Stimulated activated CD4-positive, alpha-beta T cell treated with anti-CD3 and anti-CD28 coated beads, Interleukin-15, amount 100 ng/mL, for 24 hours (primary cell): ENCODE measurements around the gene AIF1L.
"Not testable (repeated sequence)": the region's sequence is repeated elsewhere in the genome, so short reads cannot be mapped to it uniquely, and the experiment has no call there.

Source experiments
- DNase-seq: peaks from one replicate; pipeline ENCODE4 v3.0.0-alpha.2; 2020

The AIF1L gene

DNA sequence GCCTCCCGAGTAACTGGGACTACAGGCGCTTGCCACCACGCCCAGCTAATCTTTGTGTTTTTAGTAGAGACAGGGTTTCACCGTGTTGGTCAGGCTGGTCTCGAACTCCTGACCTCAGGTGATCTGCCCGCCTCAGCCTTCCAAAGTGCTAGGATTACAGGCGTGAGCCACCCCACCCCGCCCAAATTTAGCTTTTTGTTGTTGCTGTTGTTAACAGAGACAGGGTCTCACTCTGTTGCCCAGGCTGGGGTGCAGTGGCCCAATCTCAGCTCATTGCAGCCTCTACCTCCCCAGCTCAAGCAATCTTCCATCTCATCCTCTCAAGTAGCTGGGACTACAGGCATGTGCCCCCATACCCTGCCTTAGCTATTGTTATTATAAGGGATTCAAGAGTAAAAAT lies 3.5 kb downstream of the AIF1L start:
- not testable (repeated sequence) for DNase-seq

- no peak for DNase-seq
Observed at GRCh38 chr9:131100445-131100844, 4.1 kb downstream of the AIF1L start.

- DNase-seq = no peak
Observed at GRCh38 chr9:131101207-131101964, 5.1 kb downstream of the AIF1L start.

GRCh38 chr9:131103024-131103423 lies 6.7 kb downstream of the AIF1L start:
- no peak for DNase-seq

GRCh38 chr9:131103535-131103934 lies 7.2 kb downstream of the AIF1L start:
- DNase-seq = no peak

DNA sequence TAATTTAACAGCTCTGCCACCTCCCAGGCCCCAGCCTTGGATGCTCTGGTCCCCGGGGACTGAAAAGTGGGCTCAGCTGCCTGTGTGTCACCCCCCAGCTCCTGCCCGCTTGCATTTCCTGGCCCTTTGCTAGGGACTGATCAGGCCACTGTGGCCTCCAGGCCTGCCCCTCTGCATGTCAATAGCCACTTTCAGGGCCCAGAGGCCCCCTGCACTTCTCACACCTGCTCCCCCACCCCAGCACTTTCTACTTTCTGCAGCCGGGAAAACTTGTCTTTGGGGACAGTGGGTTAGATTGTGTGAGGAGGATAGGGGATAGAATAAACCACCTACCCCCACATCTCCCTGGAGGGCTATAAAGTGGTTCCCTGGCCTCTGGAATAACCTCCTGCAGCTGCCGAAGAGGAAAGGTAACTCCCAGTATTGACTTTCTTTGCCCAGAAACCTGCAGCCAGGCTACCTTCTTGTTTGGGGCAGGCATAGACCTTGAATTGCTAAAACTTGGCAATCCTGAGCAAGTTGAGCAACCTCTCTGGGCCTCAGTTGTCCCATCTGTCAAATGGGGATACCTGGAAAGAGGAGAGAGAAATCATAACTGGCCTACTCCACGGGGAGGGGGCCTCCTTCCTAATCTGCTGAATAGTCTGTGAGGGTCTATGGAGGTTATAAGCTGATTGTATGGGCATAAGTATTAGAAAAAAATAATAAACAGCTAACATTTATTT lies 7.8 kb downstream of the AIF1L start:
- DNase-seq = no peak

GRCh38 chr9:131105952-131106351 lies 9.6 kb downstream of the AIF1L start:
- DNase-seq = no peak

GRCh38 chr9:131107760-131108159 lies 11.4 kb downstream of the AIF1L start:
- no peak for DNase-seq

DNA sequence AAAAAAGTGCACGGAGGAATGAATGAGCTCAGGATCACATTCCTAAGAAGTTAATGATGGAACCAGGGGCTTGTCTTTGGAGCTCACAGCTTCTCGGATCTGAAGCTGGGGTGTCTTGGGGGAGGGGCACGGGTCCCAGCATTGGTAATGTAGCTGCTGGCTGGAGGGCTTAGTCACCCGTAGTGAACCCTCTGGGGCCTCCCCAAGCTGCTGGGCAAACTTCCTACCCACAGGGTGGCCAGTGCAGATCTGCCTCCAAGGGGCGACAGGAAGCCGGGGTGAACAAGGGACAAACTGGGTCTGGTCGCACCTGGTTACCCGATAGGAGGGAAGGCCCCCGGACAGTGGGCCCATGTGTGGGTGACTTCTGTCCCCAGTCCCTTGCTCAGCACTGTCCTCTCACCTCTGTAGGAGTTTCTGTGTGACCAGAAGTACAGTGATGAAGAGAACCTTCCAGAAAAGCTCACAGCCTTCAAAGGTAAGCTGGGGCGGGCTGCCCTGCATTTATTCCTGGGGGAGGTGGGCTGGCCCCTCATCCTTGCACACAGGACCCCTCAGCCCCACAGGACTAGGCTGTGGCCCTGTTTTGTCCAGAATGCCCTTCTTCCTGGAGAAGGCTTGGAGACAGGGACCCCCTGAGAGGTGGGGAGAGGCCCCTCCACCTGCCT lies 15.0 kb downstream of the AIF1L start:
- DNase-seq = no peak

GRCh38 chr9:131111854-131112311 lies 15.6 kb downstream of the AIF1L start:
- no peak for DNase-seq

DNA sequence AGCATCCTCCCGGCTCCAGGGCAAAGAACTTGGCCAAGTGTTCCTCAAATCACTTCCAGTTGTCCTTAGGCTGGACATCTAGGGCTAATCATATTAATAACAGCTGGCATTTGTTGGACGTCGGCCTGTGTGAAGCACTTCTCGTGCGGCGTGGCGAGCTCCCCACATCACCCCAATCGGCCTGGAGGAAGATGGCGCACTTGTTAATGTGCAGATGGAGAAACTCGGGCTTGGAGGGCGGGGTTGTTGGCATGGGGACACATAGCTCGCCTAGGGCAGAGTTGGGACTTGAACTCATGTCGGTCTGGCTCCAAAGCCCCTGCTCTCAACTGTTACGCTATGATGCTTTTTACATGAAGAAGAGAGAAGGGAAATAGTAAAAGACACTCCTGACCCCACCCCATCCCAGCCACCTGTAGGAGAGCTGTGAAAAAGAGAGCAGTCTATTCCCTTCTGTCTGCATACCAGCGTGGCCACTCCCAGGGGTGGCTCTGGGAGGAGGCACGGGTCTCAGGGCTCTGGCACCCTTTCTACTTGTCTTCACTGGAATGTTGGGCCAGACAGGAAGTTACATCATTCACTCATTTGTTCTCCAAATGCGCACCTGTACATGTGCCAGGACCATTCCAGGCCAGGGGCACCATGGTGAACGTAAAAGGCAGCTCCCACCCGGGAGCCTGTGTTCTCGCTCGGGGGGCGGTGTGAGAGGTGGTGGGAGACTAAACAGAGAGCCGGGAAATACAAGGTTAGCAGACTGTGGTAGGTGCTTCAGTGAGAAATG lies 16.2 kb downstream of the AIF1L start:
- no peak for DNase-seq

- DNase-seq = no peak
Observed at GRCh38 chr9:131113655-131114054, 17.3 kb downstream of the AIF1L start.

GRCh38 chr9:131114084-131114535 lies 17.8 kb downstream of the AIF1L start:
- no peak for DNase-seq

GRCh38 chr9:131115360-131115742 lies 19.0 kb downstream of the AIF1L start:
- not testable (repeated sequence) for DNase-seq

DNA sequence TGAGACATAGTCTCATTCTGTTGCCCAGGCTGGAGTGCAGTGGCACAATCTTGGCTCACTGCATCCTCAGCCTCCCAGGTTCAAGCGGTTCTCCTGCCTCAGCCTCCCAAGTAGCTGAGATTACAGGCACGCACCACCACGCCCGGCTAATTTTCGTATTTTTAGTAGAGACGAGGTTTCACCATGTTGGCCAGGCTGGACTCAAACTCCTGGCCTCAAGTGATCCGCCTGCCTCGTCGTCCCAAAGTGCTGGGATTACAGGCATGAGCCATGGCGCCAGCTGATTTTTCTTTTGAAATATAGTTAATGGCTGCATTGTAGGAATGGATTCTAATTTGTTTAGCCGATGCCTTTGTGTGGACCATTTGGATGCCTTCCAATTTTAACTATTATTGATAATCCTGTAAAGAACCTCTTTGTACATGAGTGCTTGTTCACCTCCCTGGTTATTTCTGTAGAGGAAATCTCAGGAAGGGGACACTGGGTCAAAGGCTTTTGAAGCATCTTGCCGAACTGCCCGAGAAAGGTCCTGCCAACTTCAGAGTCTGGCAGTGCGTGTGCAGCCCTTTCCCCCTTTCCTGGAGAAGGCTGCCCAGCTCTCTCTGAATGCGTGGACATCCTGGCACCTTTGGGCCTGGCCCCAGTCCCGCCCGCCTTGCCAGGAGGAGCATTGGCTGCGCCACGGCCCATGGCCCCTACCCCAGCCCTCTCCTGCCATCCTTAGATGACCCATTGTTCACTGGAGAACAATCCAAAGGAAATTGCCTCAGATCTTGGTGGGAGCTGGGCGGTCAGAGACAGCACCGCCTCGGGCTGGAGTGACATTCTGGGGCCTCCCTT lies 20.2 kb downstream of the AIF1L start:
- DNase-seq = no peak

DNA sequence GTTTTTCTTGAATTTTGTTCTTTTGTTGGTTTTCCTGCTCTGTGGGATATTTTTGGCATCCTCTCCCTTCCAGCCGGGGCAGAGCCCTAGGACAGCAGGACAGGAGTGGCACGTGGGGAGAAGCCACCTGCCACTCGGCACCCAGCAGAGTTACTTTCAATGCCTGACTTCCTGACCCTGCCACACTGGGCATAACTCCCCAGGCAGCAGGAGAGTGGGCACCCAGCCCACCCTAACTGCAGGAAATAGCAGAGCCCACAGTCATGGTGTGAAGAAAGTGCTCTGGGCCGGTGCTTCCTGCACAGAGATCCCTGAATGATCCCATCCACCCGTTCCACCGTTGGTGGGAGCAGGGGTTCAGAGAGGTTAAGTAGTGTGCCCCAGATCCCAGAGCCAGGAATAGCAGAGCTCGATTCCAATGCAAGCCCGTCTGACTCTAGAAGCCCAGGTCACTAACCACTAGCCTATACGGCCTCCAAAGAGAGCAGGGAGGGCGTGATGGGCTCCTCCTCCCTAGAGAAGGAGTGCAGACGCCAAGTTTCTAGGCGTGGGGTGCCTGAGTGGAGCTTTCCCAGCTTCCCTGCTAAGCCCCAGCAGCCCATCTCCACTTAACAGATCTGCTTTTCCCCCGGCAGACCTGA lies 20.9 kb downstream of the AIF1L start:
- no peak for DNase-seq

- DNase-seq = no peak
Observed at GRCh38 chr9:131117762-131118145, 21.4 kb downstream of the AIF1L start.

GRCh38 chr9:131119600-131119999 lies 23.3 kb downstream of the AIF1L start:
- no peak for DNase-seq

- no peak for DNase-seq
Observed at GRCh38 chr9:131120620-131121228, 24.4 kb downstream of the AIF1L start.

DNA sequence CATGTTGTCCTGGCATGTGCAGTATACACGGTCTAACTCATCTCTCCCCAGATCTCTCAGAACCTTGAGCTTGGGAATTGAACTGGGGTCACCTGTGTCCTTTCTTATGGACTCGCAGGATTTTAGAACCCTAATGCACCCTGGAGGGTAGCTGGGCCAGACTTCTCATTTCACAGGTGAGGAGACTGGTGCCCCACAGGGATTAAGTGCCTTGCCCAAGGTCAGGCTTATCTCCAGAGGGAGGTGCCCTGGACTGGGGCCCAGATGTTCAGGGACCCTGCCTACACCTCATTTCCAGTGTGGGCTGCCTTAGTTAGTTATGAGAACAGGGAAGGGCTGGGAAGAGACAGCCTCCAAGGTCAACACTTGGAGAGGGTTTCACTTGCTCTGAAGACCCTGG lies 25.0 kb downstream of the AIF1L start:
- DNase-seq = no peak

DNA sequence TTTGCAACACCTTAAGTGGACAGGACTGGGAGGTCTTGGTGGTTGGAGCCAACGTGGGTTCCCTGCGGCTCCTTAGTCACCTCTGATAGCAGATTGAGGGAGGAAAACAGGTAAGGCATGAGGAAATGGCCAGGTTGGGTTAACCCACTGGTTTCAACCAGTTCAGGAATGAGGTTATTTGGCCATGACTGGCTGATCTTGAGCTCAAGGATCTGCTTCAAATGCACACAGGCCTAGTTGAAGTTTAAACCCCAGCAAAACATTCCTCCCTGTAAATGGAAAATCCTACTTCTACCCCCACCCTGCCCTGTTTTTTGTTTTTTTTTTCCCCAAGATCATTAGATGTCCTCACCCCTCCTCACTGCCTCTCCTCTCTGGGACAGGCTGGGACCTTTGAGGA lies 25.8 kb downstream of the AIF1L start:
- no peak for DNase-seq
